ENCODE results near the gene PRR15.

The PRR15 gene

DNA sequence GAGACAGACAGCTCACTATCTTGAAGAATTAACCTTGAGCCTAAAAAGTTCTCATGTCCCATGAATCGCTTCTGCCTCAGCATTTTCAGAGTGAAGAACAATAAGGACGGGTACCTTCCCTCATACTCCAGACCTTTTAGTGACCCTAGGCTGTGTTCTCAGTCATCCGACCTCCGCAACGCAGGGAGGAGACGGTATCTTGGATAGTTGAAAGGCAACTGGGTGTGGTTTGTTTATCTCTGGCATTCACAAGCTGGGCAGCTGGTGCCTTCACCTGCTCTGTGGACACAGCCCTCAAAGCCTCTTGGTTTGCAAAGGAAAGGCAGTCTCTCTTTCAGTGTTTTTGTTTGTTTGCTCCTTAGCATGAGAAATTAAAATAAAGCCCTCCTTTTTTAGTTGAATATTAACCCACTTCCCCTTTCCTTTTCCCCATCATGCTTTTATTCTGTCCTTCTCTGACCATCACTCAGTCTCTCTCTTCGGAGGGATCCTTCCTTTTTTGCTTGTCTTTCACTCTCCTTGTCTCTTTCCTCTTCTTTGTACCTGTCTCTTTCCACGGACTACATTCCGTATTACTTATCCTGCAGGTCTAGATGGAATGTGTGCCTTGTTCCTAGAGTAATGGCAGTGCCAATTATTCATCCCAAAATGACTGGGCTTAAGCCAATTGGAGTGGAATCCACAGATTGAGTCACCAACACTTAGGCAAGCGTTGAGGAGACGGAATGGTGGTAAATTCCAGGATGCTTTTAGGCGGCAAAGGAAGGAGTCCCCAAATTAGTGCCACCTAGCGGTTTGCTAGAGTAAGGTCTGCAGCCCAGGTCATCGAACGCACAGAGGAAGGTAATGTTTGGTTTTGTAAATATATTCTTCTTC, 45.8 kb downstream of the PRR15 start:
- DNase-seq (ENCODE audit: low spot score), result no peak

DNA sequence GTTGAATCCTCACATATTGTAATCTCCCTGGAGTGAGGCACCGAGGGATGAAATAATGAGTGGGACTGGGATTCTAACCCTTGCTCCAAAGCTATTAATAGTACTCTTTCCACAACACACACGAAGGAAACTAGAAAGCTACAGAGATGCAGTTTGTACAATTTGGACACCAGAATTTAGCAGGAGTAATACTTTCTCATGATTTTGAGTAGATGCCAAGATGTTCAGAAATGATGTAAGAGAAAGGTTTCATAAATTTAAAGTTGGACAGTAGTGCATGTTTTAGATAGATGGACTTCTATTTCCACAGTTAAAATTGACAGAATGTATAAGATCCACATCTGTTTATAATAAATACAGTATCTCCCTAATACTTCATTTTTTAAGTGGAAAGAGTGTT, 46.5 kb downstream of the PRR15 start:
- no peak for DNase-seq (ENCODE audit: low spot score)

DNA sequence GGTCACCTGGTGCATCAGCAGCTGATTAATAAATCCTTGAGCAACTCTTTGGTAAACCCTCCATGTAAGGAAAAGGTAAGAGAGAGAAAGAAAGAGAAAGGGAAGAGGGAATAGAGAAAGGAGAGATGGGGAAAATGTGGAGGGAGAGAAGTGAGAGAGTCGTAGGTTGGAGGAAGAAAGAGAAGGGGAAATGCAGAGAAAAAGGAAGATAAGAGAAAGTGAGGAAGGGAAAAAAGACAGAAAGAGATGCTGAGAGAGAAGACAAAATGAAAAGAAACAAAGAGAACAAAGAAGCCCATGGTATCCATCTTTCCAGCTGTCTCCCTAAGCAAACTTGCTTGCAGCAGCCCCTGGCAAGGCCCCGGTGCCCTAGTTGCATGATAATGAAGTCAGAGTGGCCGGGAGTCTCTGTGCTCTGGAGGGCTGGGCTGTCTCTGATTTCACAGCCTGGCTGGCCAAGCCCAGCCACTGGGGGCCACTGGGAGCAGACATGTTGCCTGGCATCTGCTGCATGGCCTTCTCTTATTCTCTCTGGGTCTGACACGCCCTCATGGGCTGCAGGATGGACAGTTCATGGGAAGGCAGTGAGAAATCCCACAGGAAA, 48.4 kb downstream of the PRR15 start:
- DNase-seq (ENCODE audit: low spot score), result no peak

DNA sequence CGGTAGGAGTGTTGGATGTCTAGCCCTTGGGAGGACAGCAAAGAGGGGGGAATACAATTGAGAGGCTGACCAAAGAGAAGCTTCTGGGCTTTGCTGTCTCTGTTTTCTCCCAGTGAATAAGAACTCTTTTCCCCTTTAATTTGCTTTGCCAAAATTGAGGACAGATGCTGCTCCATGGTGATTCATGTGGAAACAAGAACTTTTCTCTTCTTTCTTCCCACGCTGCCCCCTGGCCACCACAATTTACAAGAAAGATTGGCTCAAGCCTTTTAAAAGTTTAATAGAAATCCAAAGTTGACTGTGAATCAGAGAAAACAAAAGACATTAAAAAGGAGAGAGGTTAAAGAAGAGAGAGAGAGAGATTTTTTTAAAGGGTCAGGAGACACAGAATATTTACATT, 49.0 kb downstream of the PRR15 start:
- no peak for DNase-seq (ENCODE audit: low spot score)

DNA sequence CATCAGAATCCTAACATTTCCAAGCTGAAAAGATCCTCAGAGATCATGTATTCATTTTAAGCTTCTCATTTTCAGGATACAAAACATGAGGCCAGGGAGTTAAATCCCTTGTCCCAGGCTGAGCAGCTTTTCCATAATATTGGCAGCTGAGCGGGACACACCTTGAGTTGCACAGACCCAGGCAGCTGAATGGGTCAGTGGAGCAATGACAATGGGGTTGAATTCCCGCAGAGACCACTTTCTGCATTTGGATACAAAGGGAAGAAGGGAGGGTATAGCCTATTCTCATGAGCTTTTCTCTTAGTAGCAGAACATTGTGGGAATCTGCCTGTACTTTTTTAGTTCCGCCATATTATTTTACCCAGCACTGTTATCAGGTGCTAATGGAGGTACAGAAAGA, 49.5 kb downstream of the PRR15 start:
- DNase-seq (ENCODE audit: low spot score), result no peak

DNA sequence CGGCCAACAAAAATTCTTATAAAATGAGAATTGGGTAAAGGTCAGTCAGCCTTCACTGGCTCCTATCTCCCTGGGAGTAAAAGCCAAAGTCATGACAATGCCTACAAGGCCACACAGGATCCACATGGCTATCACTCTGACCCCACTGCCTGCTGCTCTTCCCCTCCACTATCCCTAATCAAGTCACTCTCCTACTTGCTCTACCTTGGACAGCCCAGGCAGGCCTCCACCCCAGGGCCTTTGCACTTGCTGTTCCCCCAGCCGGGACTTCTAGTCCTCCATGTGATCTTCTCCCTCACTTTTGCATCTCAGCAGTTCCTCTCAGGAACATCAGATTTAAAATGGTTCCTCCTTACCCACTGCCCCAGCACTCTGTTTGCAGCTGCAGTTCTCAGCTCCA, 50.6 kb downstream of the PRR15 start:
- DNase-seq (ENCODE audit: low spot score), result no peak
